Right lung (tissue), 5 donors: ENCODE results near the gene ANAPC10. TPM values are rescaled to one million over a fixed set of nuclear protein-coding genes. Genes with fewer than 3 reads are reported as not detected.

Experiments
- polyA plus RNA-seq, 5 donors: library from polyadenylated mRNA; unstranded; fragments of 120-200 nt; gene quantifications; one replicate each; pipeline versions ENCODE4 v1.2.1 to v1.2.3, GENCODE V29; 2013; ENCODE audit warnings: inconsistent platforms in 1 of 5, low replicate concordance in 1 of 5; ENCODE audit not compliant: insufficient read length in 5 of 5, insufficient read depth in 1 of 5

ANAPC10 gene
- polyA plus RNA-seq, 5 donors = 25.2 to 35.1 (median 32.9) TPM

Other genes with a start within 250 kb of the ANAPC10 start
- 10 to 100 TPM; 56.3 to 88.0 (median 83.2) TPM for gene ABCE1, start 115 bp upstream of the ANAPC10 start, polyA plus RNA-seq
- 10 to 100 TPM; 29.4 to 45.5 (median 40.9) TPM for gene OTUD4, start 82.4 kb upstream of the ANAPC10 start, polyA plus RNA-seq